Measurements from ENCODE around the gene PTPRG.

The PTPRG gene

GRCh38 chr3:62095756-62096155, 534.4 kb downstream of the PTPRG start:
- no peak for DNase-seq

GRCh38 chr3:62096521-62096920, 535.1 kb downstream of the PTPRG start:
- DNase-seq = no peak

- no peak for DNase-seq
These were observed 535.8 kb downstream of the PTPRG start for GRCh38 chr3:62097121-62097520.

GRCh38 chr3:62098646-62099365, 537.4 kb downstream of the PTPRG start:
- DNase-seq = no peak

- no peak for DNase-seq
These were observed 539.1 kb downstream of the PTPRG start for GRCh38 chr3:62100282-62100989.

- no peak for DNase-seq
These were observed 540.1 kb downstream of the PTPRG start for GRCh38 chr3:62101488-62101887.

- DNase-seq = no peak
These were observed 542.2 kb downstream of the PTPRG start for GRCh38 chr3:62103531-62103930.

- DNase-seq = no peak
These were observed 548.2 kb downstream of the PTPRG start for GRCh38 chr3:62109534-62109933.

GRCh38 chr3:62110443-62111225, 549.3 kb downstream of the PTPRG start:
- DNase-seq = no peak

- no peak for DNase-seq
These were observed 551.7 kb downstream of the PTPRG start for GRCh38 chr3:62113092-62113491.

- DNase-seq = no peak
These were observed 553.4 kb downstream of the PTPRG start for GRCh38 chr3:62114763-62115162.

- DNase-seq = no peak
These were observed 556.7 kb downstream of the PTPRG start for GRCh38 chr3:62117903-62118548.

- no peak for DNase-seq
These were observed 557.8 kb downstream of the PTPRG start for GRCh38 chr3:62119139-62119538.

GRCh38 chr3:62122819-62123218, 561.4 kb downstream of the PTPRG start:
- DNase-seq = no peak

- no peak for DNase-seq
These were observed 564.0 kb downstream of the PTPRG start for GRCh38 chr3:62125380-62125779.

- no peak for DNase-seq
These were observed 565.7 kb downstream of the PTPRG start for GRCh38 chr3:62127116-62127515.

GRCh38 chr3:62128051-62128450, 566.7 kb downstream of the PTPRG start:
- DNase-seq = no peak

- no peak for DNase-seq
These were observed 567.3 kb downstream of the PTPRG start for GRCh38 chr3:62128681-62129080.

- no peak for DNase-seq
These were observed 569.7 kb downstream of the PTPRG start for GRCh38 chr3:62131050-62131449.

- no peak for DNase-seq
These were observed 570.2 kb downstream of the PTPRG start for GRCh38 chr3:62131620-62132019.

GRCh38 chr3:62132027-62132602, 570.7 kb downstream of the PTPRG start:
- DNase-seq = no peak

GRCh38 chr3:62133015-62133414, 571.6 kb downstream of the PTPRG start:
- no peak for DNase-seq

- no peak for DNase-seq
These were observed 572.7 kb downstream of the PTPRG start for GRCh38 chr3:62134061-62134496.

Measured in NCI-H2227 treated with DMSO at 0.1 percent for 48 hours (cell line).